ENCODE measurements around the gene APLP2. TPM values are rescaled to one million over a fixed set of nuclear protein-coding genes. Genes with fewer than 3 reads are reported as not detected.
"Not testable (repeated sequence)": the region's sequence is repeated elsewhere in the genome, so short reads cannot be mapped to it uniquely, and the experiment has no call there.

The APLP2 gene
- total and polyA plus RNA-seq, 4 donors, result 219 to 414 (median 386) TPM

DNA sequence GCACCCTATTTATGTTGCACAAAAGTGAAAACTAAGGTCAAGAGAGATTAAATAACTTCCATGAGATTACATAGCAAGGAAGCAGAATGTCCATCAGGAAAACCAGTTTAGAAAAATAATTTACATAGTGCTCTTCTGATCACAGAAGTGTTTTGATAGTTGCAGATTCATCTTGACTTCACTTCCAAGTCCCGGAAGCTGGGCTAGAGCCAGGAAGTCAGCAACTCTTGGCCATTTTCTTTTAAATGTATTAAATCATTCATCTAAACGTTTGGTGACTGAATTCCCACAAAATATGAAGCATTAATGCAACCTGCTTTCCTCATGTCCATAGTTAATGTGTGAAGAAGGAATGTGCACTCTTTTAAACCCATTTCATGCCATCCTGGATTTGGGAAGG is 29.7 kb downstream of the APLP2 start:
- WGBS, 2 donors, result 10 to 17% methylated on average over 2 of the region's 2 CpGs

DNA sequence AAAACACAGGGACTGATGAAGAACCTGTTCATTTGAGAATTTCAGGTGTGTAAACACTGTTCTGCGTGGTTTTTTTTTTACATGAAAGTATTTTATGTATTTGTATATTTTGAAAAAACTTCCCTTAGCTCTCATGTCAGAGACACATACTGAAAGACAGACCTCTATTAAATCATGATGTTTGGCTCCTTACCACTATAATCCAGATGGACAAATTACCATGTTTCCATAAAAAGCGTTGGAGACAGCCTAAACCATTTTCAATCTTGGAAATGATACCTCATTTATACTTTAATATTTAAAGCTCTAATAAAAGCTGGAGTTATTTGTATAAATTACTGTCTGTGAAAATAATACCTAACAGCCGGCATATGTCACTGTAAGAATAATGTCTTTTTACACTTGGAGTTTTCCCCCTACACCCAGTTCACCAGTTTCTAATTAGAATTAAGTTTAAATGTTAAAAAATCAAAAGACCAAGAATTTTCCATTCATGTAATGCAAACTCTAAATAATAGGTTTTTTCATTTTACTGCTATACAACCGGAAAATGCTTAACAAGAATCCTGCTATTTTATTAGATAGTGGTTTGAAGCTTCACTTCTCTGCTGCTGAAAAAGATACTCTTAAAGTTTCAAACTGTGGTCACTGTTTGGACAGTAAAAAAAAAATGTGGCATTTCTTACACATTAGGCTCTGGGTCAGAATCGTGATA is 30.8 kb downstream of the APLP2 start:
- intact Hi-C loops (cut with DNase I), result no loop called here
- ATAC-seq (ENCODE audit: low FRiP score), result no peak
- peaks cover 0 to 5% of the 10 kb centered on the region in 2 donors for H3K4me1 ChIP-seq (ENCODE audit: control insufficient read depth in 1 of 2, insufficient read depth in 2 of 2, low read length in 2 of 2)
- H3K4me3 ChIP-seq (ENCODE audit: low read length in 2 of 2), result no peak overlapping the region
- no peaks in the 10 kb centered on the region for H3K27me3 ChIP-seq (ENCODE audit: control insufficient read depth in 1 of 2, insufficient read depth in 2 of 2, low read length in 1 of 2)
- no peaks in the 10 kb centered on the region for H3K36me3 ChIP-seq (ENCODE audit: control insufficient read depth in 1 of 2, insufficient read depth in 2 of 2, low read length in 1 of 2)
- no peaks in the 10 kb centered on the region for H3K9me3 ChIP-seq (ENCODE audit: control insufficient read depth, low read length)
- DNase-seq, result no peak
- WGBS, 2 donors, result 73 to 80% methylated on average over 5 of the region's 5 CpGs
- no peak overlapping the region for H3K27ac ChIP-seq (ENCODE audit: low read depth in 1 of 2, low read length in 2 of 2)

More for the DNA sequence above, 29.7 kb downstream of the APLP2 start:
- no peak overlapping the region for H3K27ac ChIP-seq (ENCODE audit: low read depth in 1 of 2, low read length in 2 of 2)
- peaks cover 0 to 5% of the 10 kb centered on the region in 2 donors for H3K4me1 ChIP-seq (ENCODE audit: control insufficient read depth in 1 of 2, insufficient read depth in 2 of 2, low read length in 2 of 2)
- no peaks in the 10 kb centered on the region for H3K36me3 ChIP-seq (ENCODE audit: control insufficient read depth in 1 of 2, insufficient read depth in 2 of 2, low read length in 1 of 2)
- no peak for ATAC-seq (ENCODE audit: low FRiP score)
- DNase-seq, result no peak
- no peaks in the 10 kb centered on the region for H3K27me3 ChIP-seq (ENCODE audit: control insufficient read depth in 1 of 2, insufficient read depth in 2 of 2, low read length in 1 of 2)
- no peaks in the 10 kb centered on the region for H3K9me3 ChIP-seq (ENCODE audit: control insufficient read depth, low read length)
- intact Hi-C loops (cut with DNase I), result no loop called here
- no peak overlapping the region for H3K4me3 ChIP-seq (ENCODE audit: low read length in 2 of 2)

DNA sequence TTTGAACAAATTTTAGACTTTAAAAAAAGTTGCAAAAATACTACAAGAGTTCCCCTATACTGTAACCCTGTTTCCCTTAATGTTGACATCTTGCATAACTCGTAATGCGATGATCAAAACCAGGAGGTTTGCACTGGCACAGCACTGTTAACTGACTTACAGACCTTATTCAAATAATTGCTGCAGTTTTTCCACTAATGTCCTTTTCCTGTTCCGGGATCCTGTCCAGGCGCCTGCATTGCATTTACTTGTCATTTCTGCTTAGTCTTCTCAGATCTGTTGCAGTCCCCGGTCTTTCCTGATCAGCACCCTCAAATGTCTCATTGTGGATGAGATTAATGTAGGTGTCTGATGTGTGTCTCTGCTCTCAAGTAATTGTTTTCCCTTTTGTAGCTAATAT is 32.0 kb downstream of the APLP2 start:
- DNase-seq (no peak), ATAC-seq (ENCODE audit: low FRiP score) (no peak)
- intact Hi-C loops (cut with DNase I), result no loop called here
- Histone ChIP-seq H3K27ac (ENCODE audit: low read depth in 1 of 2, low read length in 2 of 2) (no peak overlapping the region), H3K27me3 (ENCODE audit: control insufficient read depth in 1 of 2, insufficient read depth in 2 of 2, low read length in 1 of 2) (no peaks in the 10 kb centered on the region), H3K9me3 (ENCODE audit: control insufficient read depth, low read length) (no peaks in the 10 kb centered on the region), H3K36me3 (ENCODE audit: control insufficient read depth in 1 of 2, insufficient read depth in 2 of 2, low read length in 1 of 2) (no peaks in the 10 kb centered on the region), H3K4me3 (ENCODE audit: low read length in 2 of 2) (no peak overlapping the region), H3K4me1 (ENCODE audit: control insufficient read depth in 1 of 2, insufficient read depth in 2 of 2, low read length in 2 of 2) (peaks cover 0 to 5% of the 10 kb centered on the region in 2 donors)
- WGBS, 2 donors, result 78 to 84% methylated on average over 5 of the region's 5 CpGs

DNA sequence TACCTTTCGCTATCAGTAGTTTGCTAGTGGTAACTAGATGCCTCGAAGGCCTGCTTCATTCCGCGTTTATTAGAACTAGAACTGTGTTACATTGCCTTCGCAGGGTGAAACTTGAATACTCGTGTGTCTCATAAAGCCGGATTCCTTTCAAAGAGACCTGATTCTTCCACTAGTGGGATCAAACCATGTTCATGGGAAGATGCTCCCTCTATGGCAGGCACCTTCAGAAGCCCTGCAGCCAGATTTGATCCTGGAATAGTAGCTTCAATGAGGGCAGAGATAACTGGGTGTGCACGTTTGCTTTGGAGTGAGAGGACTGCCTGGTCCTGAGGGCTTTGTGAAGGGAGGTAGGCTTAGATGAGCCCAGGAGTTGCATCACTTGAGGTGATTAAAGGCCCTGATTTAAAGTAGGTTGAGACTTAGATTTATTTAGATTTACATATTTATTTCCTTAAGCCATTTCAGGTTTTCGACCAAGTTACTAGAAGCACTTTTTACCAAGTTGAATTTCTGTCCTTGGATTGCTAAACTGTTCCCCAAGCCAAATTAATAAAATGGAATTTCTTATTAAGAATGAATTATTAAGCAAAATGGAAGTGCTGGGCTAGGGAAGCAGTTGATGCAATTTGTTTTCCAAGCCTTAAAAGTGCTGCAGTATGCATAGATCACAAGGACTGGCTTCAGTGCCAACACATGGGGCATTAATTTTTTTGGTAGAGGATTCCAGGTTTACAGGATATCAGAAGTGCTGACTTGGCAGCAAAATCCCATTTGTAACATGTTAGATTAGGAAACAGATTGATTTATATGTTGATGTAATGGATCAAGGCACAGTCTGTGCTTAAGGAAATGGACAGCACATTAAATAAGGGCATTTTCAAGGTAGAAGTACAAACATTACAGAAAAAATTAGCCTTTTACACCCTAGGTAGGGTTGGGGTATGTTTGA is 32.9 kb downstream of the APLP2 start:
- H3K4me3 ChIP-seq (ENCODE audit: low read length in 2 of 2), result no peak overlapping the region
- WGBS, 2 donors, result 88 to 91% methylated on average over 9 of the region's 9 CpGs
- peaks cover 0 to 5% of the 10 kb centered on the region in 2 donors for H3K4me1 ChIP-seq (ENCODE audit: control insufficient read depth in 1 of 2, insufficient read depth in 2 of 2, low read length in 2 of 2)
- H3K36me3 ChIP-seq (ENCODE audit: control insufficient read depth in 1 of 2, insufficient read depth in 2 of 2, low read length in 1 of 2), result no peaks in the 10 kb centered on the region
- intact Hi-C loops (cut with DNase I), result no loop called here
- ATAC-seq (ENCODE audit: low FRiP score), result peak; percentile 11
- H3K27me3 ChIP-seq (ENCODE audit: control insufficient read depth in 1 of 2, insufficient read depth in 2 of 2, low read length in 1 of 2), result no peaks in the 10 kb centered on the region
- no peak overlapping the region for H3K27ac ChIP-seq (ENCODE audit: low read depth in 1 of 2, low read length in 2 of 2)
- no peaks in the 10 kb centered on the region for H3K9me3 ChIP-seq (ENCODE audit: control insufficient read depth, low read length)
- DNase-seq, result no peak

DNA sequence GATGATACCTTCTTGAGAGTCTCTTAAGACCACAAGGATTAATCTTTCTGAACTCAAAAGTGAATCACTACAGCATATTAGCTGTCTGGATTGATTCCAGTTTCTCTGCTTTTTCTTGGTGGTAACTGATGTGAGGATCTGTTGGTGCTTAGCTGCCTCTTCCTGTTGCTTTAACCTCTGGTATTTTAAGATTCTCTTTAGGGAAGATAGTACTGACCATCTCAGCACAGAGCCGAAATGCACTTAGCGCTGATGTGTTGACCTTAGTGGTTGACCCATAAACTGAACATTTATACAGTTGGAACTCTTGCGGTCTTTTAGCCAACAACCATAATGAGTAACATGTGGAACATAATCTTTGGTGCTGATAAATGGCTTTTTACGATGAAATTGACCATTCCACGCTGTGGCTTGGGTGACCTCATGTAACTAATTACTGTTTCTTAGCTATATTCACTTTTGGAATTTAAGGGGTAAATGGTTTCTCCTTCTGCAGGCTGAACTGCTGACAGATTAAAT is 33.7 kb downstream of the APLP2 start:
- intact Hi-C loops (cut with DNase I), result no loop called here
- H3K27me3 ChIP-seq (ENCODE audit: control insufficient read depth in 1 of 2, insufficient read depth in 2 of 2, low read length in 1 of 2), result no peaks in the 10 kb centered on the region
- H3K27ac ChIP-seq (ENCODE audit: low read depth in 1 of 2, low read length in 2 of 2), result no peak overlapping the region
- WGBS, 2 donors, result 33 to 40% methylated on average over 5 of the region's 5 CpGs
- no peaks in the 10 kb centered on the region for H3K9me3 ChIP-seq (ENCODE audit: control insufficient read depth, low read length)
- DNase-seq (no peak), ATAC-seq (ENCODE audit: low FRiP score) (peak; percentile 65)
- H3K4me3 ChIP-seq (ENCODE audit: low read length in 2 of 2), result no peak overlapping the region
- no peaks in the 10 kb centered on the region for H3K36me3 ChIP-seq (ENCODE audit: control insufficient read depth in 1 of 2, insufficient read depth in 2 of 2, low read length in 1 of 2)
- peaks cover 0 to 5% of the 10 kb centered on the region in 2 donors for H3K4me1 ChIP-seq (ENCODE audit: control insufficient read depth in 1 of 2, insufficient read depth in 2 of 2, low read length in 2 of 2)

DNA sequence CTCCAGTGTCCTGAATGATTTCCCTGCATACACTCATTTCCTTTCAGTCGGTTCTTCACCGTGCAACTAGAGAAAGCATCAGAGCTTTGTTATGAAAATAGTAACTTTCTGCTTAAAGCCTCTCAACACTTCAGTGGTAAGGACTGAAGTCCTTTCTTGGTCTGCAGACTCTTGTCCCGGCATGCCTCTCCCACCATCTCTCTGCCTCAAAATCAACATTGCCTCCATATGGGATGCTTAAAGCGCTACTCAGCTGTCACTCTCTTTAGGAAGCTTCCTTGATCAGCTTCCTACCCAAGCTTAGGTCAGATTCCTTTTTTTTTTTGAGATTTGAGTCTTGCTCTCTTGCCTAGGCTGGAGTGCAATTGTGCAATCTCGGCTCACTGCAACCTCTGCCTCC is 36.7 kb downstream of the APLP2 start:
- no peaks in the 10 kb centered on the region for H3K9me3 ChIP-seq (ENCODE audit: control insufficient read depth, low read length)
- intact Hi-C loops (cut with DNase I), result no loop called here
- H3K36me3 ChIP-seq (ENCODE audit: control insufficient read depth in 1 of 2, insufficient read depth in 2 of 2, low read length in 1 of 2), result peaks cover 0 to 3% of the 10 kb centered on the region in 2 donors
- no peak overlapping the region for H3K4me3 ChIP-seq (ENCODE audit: low read length in 2 of 2)
- WGBS, 2 donors, result 83 to 88% methylated on average over 5 of the region's 5 CpGs
- no peak overlapping the region for H3K27ac ChIP-seq (ENCODE audit: low read depth in 1 of 2, low read length in 2 of 2)
- no peak for DNase-seq
- H3K27me3 ChIP-seq (ENCODE audit: control insufficient read depth in 1 of 2, insufficient read depth in 2 of 2, low read length in 1 of 2), result no peaks in the 10 kb centered on the region
- no peak for ATAC-seq (ENCODE audit: low FRiP score)
- H3K4me1 ChIP-seq (ENCODE audit: control insufficient read depth in 1 of 2, insufficient read depth in 2 of 2, low read length in 2 of 2), result peaks cover 0 to 3% of the 10 kb centered on the region in 2 donors

DNA sequence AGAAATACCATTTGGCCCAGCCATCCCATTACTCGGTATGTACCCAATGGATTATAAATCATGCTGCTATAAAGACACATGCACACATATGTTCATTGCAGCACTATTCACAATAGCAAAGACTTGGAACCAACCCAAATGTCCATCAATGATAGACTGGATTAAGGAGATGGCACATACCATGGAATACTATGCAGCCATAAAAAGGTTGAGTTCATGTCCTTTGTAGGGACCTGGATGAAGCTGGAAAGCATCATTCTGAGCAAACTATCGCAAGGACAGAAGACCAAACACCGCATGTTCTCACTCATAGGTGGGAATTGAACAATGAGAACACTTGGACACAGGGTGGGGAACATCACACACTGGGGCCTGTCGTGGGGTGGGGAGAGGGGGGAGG is 39.0 kb downstream of the APLP2 start:
- DNase-seq; intact Hi-C loops (cut with DNase I); ATAC-seq (ENCODE audit: low FRiP score); H3K9me3 ChIP-seq (ENCODE audit: control insufficient read depth, low read length); H3K36me3 ChIP-seq (ENCODE audit: control insufficient read depth in 1 of 2, insufficient read depth in 2 of 2, low read length in 1 of 2); H3K27me3 ChIP-seq (ENCODE audit: control insufficient read depth in 1 of 2, insufficient read depth in 2 of 2, low read length in 1 of 2); H3K27ac ChIP-seq (ENCODE audit: low read depth in 1 of 2, low read length in 2 of 2); H3K4me3 ChIP-seq (ENCODE audit: low read length in 2 of 2); H3K4me1 ChIP-seq (ENCODE audit: control insufficient read depth in 1 of 2, insufficient read depth in 2 of 2, low read length in 2 of 2): not testable (repeated sequence)
- 97 to 98% methylated on average over 4 of the region's 4 CpGs for WGBS, 2 donors

DNA sequence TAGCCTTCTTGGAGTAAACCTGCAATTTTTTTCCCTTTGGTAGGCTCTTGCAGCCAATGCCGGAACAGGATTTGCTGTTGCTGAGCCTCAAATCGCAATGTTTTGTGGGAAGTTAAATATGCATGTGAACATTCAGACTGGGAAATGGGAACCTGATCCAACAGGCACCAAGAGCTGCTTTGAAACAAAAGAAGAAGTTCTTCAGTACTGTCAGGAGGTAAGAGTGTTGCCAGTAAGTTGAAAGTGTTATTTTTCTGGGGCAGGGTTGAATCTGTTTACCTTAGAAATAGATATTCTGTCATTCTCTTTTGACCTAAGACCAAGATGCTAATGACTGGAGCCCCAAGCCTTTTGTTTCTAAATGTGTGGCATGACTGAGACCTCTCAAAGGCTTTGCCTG is 39.7 kb downstream of the APLP2 start:
- Histone ChIP-seq H3K9me3 (ENCODE audit: control insufficient read depth, low read length) (no peaks in the 10 kb centered on the region), H3K36me3 (ENCODE audit: control insufficient read depth in 1 of 2, insufficient read depth in 2 of 2, low read length in 1 of 2) (peaks cover 0 to 3% of the 10 kb centered on the region in 2 donors), H3K4me1 (ENCODE audit: control insufficient read depth in 1 of 2, insufficient read depth in 2 of 2, low read length in 2 of 2) (no peaks in the 10 kb centered on the region), H3K27ac (ENCODE audit: low read depth in 1 of 2, low read length in 2 of 2) (no peak overlapping the region), H3K4me3 (ENCODE audit: low read length in 2 of 2) (no peak overlapping the region), H3K27me3 (ENCODE audit: control insufficient read depth in 1 of 2, insufficient read depth in 2 of 2, low read length in 1 of 2) (no peaks in the 10 kb centered on the region)
- intact Hi-C loops (cut with DNase I), result no loop called here
- WGBS, 2 donors, result 93 to 97% methylated on average over 2 of the region's 2 CpGs
- ATAC-seq (ENCODE audit: low FRiP score), result no peak
- DNase-seq, result no peak

Data from aorta (tissue), 5 donors.